ENCODE results near the gene GANC.

DNA sequence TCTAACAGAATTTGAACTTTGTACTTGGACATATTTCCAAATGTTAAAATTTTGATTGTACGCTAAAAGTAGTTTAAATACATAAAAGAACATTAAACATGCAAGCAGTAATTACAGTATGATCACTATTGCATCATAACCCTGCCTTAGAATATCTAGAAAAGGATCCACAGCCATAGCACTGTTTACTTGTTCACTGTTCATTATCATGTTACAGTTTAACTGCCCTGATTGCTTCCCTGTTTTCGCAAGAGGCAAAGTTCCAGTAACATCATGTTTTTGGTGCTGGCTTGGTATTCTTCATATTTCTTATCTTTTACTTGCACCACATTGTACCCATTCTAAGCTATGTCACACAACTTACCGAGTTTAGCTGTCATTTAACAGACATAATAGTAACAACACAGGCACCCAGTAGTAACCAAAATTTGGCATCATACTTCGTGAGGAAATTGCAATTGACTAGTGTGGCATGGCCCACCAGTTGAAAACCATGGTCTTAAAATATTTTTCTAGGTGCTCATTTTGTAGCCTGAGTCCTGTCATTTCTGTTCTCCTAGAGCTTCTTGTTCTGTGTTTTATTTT, 13.5 kb downstream of the GANC start:
- no peak for TF ChIP-seq ESRRA (CRISPR knock-in tag; IDR thresholded peaks at IDR 0.05; ENCODE audit: borderline replicate concordance)
- TF ChIP-seq, protein P1, sequence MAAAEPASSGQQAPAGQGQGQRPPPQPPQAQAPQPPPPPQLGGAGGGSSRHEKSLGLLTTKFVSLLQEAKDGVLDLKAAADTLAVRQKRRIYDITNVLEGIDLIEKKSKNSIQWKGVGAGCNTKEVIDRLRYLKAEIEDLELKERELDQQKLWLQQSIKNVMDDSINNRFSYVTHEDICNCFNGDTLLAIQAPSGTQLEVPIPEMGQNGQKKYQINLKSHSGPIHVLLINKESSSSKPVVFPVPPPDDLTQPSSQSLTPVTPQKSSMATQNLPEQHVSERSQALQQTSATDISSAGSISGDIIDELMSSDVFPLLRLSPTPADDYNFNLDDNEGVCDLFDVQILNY (CRISPR knock-in tag; IDR thresholded peaks at IDR 0.05), result no peak
- TF ChIP-seq, protein P2, sequence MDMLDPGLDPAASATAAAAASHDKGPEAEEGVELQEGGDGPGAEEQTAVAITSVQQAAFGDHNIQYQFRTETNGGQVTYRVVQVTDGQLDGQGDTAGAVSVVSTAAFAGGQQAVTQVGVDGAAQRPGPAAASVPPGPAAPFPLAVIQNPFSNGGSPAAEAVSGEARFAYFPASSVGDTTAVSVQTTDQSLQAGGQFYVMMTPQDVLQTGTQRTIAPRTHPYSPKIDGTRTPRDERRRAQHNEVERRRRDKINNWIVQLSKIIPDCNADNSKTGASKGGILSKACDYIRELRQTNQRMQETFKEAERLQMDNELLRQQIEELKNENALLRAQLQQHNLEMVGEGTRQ (CRISPR knock-in tag; IDR thresholded peaks at IDR 0.05), result no peak
- no peak for TF ChIP-seq RELA (CRISPR knock-in tag; IDR thresholded peaks at IDR 0.05; ENCODE audit: borderline replicate concordance)
- TF ChIP-seq, protein P3, sequence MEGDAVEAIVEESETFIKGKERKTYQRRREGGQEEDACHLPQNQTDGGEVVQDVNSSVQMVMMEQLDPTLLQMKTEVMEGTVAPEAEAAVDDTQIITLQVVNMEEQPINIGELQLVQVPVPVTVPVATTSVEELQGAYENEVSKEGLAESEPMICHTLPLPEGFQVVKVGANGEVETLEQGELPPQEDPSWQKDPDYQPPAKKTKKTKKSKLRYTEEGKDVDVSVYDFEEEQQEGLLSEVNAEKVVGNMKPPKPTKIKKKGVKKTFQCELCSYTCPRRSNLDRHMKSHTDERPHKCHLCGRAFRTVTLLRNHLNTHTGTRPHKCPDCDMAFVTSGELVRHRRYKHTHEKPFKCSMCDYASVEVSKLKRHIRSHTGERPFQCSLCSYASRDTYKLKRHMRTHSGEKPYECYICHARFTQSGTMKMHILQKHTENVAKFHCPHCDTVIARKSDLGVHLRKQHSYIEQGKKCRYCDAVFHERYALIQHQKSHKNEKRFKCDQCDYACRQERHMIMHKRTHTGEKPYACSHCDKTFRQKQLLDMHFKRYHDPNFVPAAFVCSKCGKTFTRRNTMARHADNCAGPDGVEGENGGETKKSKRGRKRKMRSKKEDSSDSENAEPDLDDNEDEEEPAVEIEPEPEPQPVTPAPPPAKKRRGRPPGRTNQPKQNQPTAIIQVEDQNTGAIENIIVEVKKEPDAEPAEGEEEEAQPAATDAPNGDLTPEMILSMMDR (IDR thresholded peaks at IDR 0.05), result no peak
- TF ChIP-seq, protein P4, sequence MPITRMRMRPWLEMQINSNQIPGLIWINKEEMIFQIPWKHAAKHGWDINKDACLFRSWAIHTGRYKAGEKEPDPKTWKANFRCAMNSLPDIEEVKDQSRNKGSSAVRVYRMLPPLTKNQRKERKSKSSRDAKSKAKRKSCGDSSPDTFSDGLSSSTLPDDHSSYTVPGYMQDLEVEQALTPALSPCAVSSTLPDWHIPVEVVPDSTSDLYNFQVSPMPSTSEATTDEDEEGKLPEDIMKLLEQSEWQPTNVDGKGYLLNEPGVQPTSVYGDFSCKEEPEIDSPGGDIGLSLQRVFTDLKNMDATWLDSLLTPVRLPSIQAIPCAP (CRISPR knock-in tag; IDR thresholded peaks at IDR 0.05), result no peak
- TF ChIP-seq, protein P5, sequence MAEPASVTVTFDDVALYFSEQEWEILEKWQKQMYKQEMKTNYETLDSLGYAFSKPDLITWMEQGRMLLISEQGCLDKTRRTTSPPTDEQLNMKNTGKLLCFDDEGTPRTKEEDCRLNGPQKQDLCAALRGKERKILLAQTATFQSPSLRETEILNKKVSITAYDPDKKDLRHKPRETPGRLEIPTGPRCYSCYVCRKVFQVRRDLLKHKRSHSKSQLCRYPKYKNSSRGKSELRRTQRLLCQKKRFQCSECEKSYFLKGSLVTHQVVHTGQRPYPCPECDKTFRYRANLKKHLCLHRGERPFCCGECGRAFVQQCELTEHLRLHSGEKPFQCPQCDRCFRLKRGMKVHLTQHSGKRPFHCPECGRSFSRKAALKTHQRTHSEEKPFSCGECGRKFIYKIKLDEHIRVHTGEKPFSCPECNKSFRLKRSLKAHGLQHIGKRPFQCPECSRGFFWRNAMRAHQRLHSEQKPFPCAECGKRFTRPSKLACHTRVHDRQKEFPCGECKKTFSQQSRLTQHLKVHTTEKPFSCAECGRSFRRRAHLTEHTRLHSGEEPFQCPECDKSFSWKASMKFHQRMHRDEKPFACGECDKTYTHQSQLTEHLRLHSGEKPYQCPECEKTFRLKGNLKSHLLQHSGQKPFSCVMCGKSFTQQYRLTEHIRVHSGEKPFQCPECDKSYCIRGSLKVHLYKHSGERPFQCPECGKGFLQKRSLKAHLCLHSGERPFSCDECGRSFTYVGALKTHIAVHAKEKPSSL (CRISPR knock-in tag; conservative IDR thresholded peaks at IDR 0.05), result no peak
- no peak for TF ChIP-seq CREB1 (CRISPR knock-in tag; IDR thresholded peaks at IDR 0.05)
- TF ChIP-seq ZNF317 (CRISPR knock-in tag; IDR thresholded peaks at IDR 0.05; ENCODE audit: borderline replicate concordance, low read depth), result no peak
- TF ChIP-seq SMAD3 (CRISPR knock-in tag; IDR thresholded peaks at IDR 0.05; ENCODE audit: borderline replicate concordance), result no peak
- TF ChIP-seq SMAD4 (CRISPR knock-in tag; IDR thresholded peaks at IDR 0.05), result no peak

All from WTC11 (cell line).